Measurements from ENCODE around the gene CTIF. TPM values are rescaled to one million over a fixed set of nuclear protein-coding genes. Genes with fewer than 3 reads are reported as not detected.
A peak's percentile ranks its signal among the peaks of the same experiment; 100 is the strongest.

Gene CTIF
- polyA plus RNA-seq, 3 donors = 0.38 to 8.7 (median 1.2) TPM

DNA sequence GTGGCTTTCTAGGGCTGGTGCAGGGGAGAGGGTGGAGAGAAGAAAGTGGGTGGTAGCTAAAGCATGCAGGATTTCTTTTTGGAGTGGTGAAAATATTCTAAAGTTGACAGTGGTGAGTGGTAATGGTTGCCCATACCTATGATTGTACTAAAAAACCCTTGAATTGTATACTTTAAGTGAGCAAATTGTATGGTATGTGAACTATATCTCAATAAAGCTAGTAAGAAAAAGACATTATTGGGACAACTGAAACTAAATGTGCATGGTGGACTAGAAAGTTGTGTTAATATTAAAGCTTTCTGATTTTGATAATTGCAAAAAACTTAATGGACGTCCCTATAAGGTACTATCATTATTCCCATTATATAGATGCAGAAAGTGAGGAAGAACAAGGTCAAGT lies 361.6 kb downstream of the CTIF start:
- intact Hi-C loops (cut with micrococcal nuclease) = loop anchor here in 1 of 2 donors (5.0 kb wide), 1 partner anchor 47 kb away; no protein-coding TSS in a partner anchor
- peaks cover 2 to 7% of the 10 kb centered on the region in 2 donors for H3K36me3 Mint-ChIP-seq
- H3K79me2 ChIP-seq (ENCODE audit: insufficient read depth, low read length) = no peaks in the 10 kb centered on the region

DNA sequence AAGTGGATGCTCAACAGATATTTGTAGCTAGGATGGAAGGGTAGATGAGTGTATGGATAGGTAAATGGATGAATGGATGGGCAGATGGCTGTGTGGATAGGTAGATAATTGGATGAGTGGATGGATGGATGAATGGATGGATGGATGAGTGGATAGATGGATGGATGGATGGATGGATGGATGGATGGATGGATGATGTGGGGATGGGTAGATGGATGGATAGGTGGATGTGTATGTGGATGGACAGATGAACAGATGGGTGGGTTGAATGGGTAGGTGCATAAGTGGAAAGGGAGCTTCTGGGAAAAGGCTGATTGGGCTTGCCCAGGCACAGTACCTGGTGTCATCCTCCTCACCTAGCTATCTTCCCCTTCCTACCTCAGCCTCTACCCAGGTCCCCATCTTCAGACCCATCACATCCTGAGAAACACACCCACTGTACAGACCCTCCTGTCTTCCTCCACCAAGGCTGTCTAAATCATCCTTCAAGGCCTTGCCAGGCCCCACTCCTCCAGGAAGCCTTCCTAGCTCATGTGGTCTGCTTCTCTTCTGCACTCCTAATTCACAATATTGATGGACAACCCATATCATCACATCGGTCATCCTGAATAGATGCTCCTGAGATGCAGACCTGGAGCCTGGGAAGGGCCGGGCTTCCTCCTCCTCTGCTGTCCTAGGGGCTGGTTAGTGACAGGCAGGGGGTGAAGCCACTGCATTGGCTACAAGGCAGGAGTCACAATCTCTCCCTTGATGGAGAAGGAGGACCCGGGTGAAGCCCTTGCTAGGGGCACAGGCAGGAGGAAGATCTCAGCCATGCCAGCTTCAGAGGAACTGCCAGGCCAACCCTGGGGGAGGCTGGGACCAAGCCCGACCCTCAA lies 362.6 kb downstream of the CTIF start:
- H3K4me3 Mint-ChIP-seq = peak overlapping the region in 1 of 2 donors; percentile 42
- no peaks in the 10 kb centered on the region for H3K27me3 ChIP-seq (ENCODE audit: control insufficient read depth in 2 of 2, insufficient read depth in 2 of 2, low read length in 2 of 2)
- intact Hi-C loops (cut with micrococcal nuclease) = loop anchor here in 1 of 2 donors (5.0 kb wide), 1 partner anchor 46 kb away; no protein-coding TSS in a partner anchor
- peak overlapping the region in 1 of 7 donors; percentile 19 for H3K27ac Mint-ChIP-seq
- H3K27ac ChIP-seq (ENCODE audit: low read depth in 1 of 2, low read length in 2 of 2) = peak overlapping the region; percentile 25 to 61
- peak overlapping the region; percentile 41 for H3K4me2 ChIP-seq (replicated peaks; ENCODE audit: extremely low read depth, low read length, poor library complexity, severe bottlenecking)
- no peak for DNase-seq
- peaks cover 7 to 10% of the 10 kb centered on the region in 2 donors for H3K9me3 ChIP-seq (replicated peaks in 1 of 2; ENCODE audit: control insufficient read depth in 1 of 2, insufficient read depth in 1 of 2, low read length in 2 of 2)
- no peaks in the 10 kb centered on the region for H3K79me2 ChIP-seq (ENCODE audit: insufficient read depth, low read length)
- no peaks in the 10 kb centered on the region for H4K20me1 ChIP-seq (ENCODE audit: insufficient read depth, low read length)
- H2AFZ ChIP-seq (ENCODE audit: insufficient read depth, low read depth, low read length, poor library complexity, severe bottlenecking) = peak overlapping the region; percentile 79
- H3K4me1 ChIP-seq (ENCODE audit: control insufficient read depth in 1 of 2, insufficient read depth in 2 of 2, low read length in 2 of 2) = peaks cover 41 to 52% of the 10 kb centered on the region in 2 donors
- peaks cover 2 to 4% of the 10 kb centered on the region in 2 donors for H3K36me3 Mint-ChIP-seq
- 7% methylated on average over 2 of the region's 4 CpGs for WGBS (ENCODE audit: insufficient coverage)
- H3K4me3 ChIP-seq (replicated peaks in 1 of 3; ENCODE audit: low read depth in 2 of 3, low read length in 3 of 3) = peak overlapping the region in 1 of 3 experiments; percentile 8
- TF ChIP-seq, protein P1, sequence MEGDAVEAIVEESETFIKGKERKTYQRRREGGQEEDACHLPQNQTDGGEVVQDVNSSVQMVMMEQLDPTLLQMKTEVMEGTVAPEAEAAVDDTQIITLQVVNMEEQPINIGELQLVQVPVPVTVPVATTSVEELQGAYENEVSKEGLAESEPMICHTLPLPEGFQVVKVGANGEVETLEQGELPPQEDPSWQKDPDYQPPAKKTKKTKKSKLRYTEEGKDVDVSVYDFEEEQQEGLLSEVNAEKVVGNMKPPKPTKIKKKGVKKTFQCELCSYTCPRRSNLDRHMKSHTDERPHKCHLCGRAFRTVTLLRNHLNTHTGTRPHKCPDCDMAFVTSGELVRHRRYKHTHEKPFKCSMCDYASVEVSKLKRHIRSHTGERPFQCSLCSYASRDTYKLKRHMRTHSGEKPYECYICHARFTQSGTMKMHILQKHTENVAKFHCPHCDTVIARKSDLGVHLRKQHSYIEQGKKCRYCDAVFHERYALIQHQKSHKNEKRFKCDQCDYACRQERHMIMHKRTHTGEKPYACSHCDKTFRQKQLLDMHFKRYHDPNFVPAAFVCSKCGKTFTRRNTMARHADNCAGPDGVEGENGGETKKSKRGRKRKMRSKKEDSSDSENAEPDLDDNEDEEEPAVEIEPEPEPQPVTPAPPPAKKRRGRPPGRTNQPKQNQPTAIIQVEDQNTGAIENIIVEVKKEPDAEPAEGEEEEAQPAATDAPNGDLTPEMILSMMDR (IDR thresholded peaks at IDR 0.05) = no peak
- peak overlapping the region; percentile 57 for H3K9ac ChIP-seq (ENCODE audit: insufficient read depth, low read length, poor library complexity, severe bottlenecking)
- peaks cover 0 to 3% (median 2%) of the 10 kb centered on the region in 3 donors for H3K27me3 Mint-ChIP-seq (ENCODE audit: low read depth in 3 of 3)
- peaks cover 7 to 15% (median 12%) of the 10 kb centered on the region in 7 donors for H3K9me3 Mint-ChIP-seq
- H3K36me3 ChIP-seq (replicated peaks in 1 of 2; ENCODE audit: control insufficient read depth in 1 of 2, insufficient read depth in 2 of 2, low read length in 2 of 2) = no peaks in the 10 kb centered on the region
- H3K4me1 Mint-ChIP-seq = peaks cover 54% of the 10 kb centered on the region

More for the DNA sequence above, 361.6 kb downstream of the CTIF start:
- Histone ChIP-seq H3K9ac (ENCODE audit: insufficient read depth, low read length, poor library complexity, severe bottlenecking) (no peak overlapping the region), H3K4me1 (ENCODE audit: control insufficient read depth in 1 of 2, insufficient read depth in 2 of 2, low read length in 2 of 2) (peaks cover 50 to 61% of the 10 kb centered on the region in 2 donors), H3K27me3 (ENCODE audit: control insufficient read depth in 2 of 2, insufficient read depth in 2 of 2, low read length in 2 of 2) (no peaks in the 10 kb centered on the region), H2AFZ (ENCODE audit: insufficient read depth, low read depth, low read length, poor library complexity, severe bottlenecking) (no peak overlapping the region), H4K20me1 (ENCODE audit: insufficient read depth, low read length) (no peaks in the 10 kb centered on the region), H3K4me2 (replicated peaks; ENCODE audit: extremely low read depth, low read length, poor library complexity, severe bottlenecking) (no peak overlapping the region), H3K36me3 (replicated peaks in 1 of 2; ENCODE audit: control insufficient read depth in 1 of 2, insufficient read depth in 2 of 2, low read length in 2 of 2) (no peaks in the 10 kb centered on the region), H3K27ac (ENCODE audit: low read depth in 1 of 2, low read length in 2 of 2) (no peak overlapping the region), H3K4me3 (replicated peaks in 1 of 3; ENCODE audit: low read depth in 2 of 3, low read length in 3 of 3) (no peak overlapping the region), H3K9me3 (replicated peaks in 1 of 2; ENCODE audit: control insufficient read depth in 1 of 2, insufficient read depth in 1 of 2, low read length in 2 of 2) (peaks cover 7 to 10% of the 10 kb centered on the region in 2 donors)
- Mint-ChIP-seq H3K27ac (no peak overlapping the region), H3K4me1 (peaks cover 61% of the 10 kb centered on the region), H3K4me3 (no peak overlapping the region), H3K9me3 (peaks cover 7 to 14% (median 12%) of the 10 kb centered on the region in 7 donors), H3K27me3 (ENCODE audit: low read depth in 3 of 3) (peaks cover 0 to 2% (median 0%) of the 10 kb centered on the region in 3 donors)
- TF ChIP-seq, protein P1 (IDR thresholded peaks at IDR 0.05) = no peak
- DNase-seq = no peak
- no CpG with 5 or more reads among the region's 1 CpG for WGBS (ENCODE audit: insufficient coverage)
